Ovary (tissue), 9 donors: ENCODE data around the gene CACNB4. TPM values are rescaled to one million over a fixed set of nuclear protein-coding genes. Genes with fewer than 3 reads are reported as not detected.

Experiments used
- DNase-seq, 5 donors: peaks; one replicate each; pipeline ENCODE4 v3.0.0-alpha.2; 2019 to 2020
- H3K27ac ChIP-seq, 2 donors: fragments of 200-600 bp; one replicate each; pipeline versions ENCODE4 v1.5.1 to v1.8.0; 2019 to 2022
- H3K27me3 ChIP-seq: fragments of 200-600 bp; one replicate; pipeline ENCODE4 v1.8.0; 2022
- H3K36me3 ChIP-seq: fragments of 200-600 bp; sonication (generic); one replicate; pipeline ENCODE4 v1.5.1; 2019
- H3K4me1 ChIP-seq: one replicate; pipeline ENCODE4 v1.8.1; 2013; ENCODE audit warnings: mild to moderate bottlenecking, moderate library complexity; ENCODE audit not compliant: insufficient read depth
- H3K4me3 ChIP-seq: fragments of 200-600 bp; sonication (generic); one replicate; pipeline ENCODE4 v1.5.1; 2017
- H3K9me3 ChIP-seq, 2 donors: fragments of 200-600 bp in 1 of 2; sonication (generic) in 1 of 2; one replicate each; pipeline versions ENCODE4 v1.5.1 to v1.8.1; 2013 to 2019; ENCODE audit warnings: mild to moderate bottlenecking in 1 of 2, moderate library complexity in 1 of 2
- EP300 ChIP-seq: sonication (generic); formaldehyde crosslinking; IDR thresholded peaks from one replicate; pipeline ENCODE4 v1.6.1; 2017; ENCODE audit warnings: antibody characterized with exemption
- POLR2A ChIP-seq: fragments of 450-650 bp; IDR thresholded peaks from one replicate; pipeline ENCODE4 v1.6.1; 2017; ENCODE audit warnings: antibody characterized with exemption, mild to moderate bottlenecking, moderate library complexity
- WGBS, 3 donors: extraction: QIAGEN DNeasy Blood & Tissue Kit in 1 of 3; methylation state at CpG; one replicate each; pipeline versions ENCODE4 v1.1.5 to v1.1.7; 2013 to 2017; 5-methylcytosine and 5-hydroxymethylcytosine counted together
- intact Hi-C, 4 donors: fragments of 100-400 bp; cut with DNase I; formaldehyde crosslinking; loops; one replicate each; pipeline versions ENCODE4 v1.11.0 to v1.15.1; 2022 to 2023
- polyA plus RNA-seq, 2 donors: library from polyadenylated mRNA; stranded (reverse); fragments of 200-250 nt in 1 of 2; fragments of 350-450 nt in 1 of 2; fragmentation: Illumina TruSeq in 1 of 2; extraction: RNeasy Lipid Tissue Mini Kit (QIAGEN cat#74804) in 1 of 2; gene quantifications; one replicate each; pipeline ENCODE4 v1.2.3, GENCODE V29; 2013 to 2014
- total RNA-seq, 7 donors: library from RNA; depleted of rRNA in 2 of 7; stranded (reverse); fragments of >200 nt in 2 of 7; fragmentation: NEBNext Ultra II Directional in 3 of 7; extraction: Animal tissue kit (Norgen Biotek cat#: 25700) in 3 of 7; gene quantifications; one replicate each; pipeline versions ENCODE4 v1.1.0 to v1.2.4, GENCODE V29; 2016 to 2023
- TF ChIP-seq, protein P1 (sequence below), 3 donors: fragments of 450-650 bp in 2 of 3; fragments of 200-600 bp in 1 of 3; IDR thresholded peaks; one replicate each; pipeline versions ENCODE4 v1.5.1 to v1.8.0; 2016 to 2022; ENCODE audit warnings: antibody characterized with exemption in 3 of 3, mild to moderate bottlenecking in 1 of 3
- donor health status: DM: no; HTN: no; CAD: no; lungs with moderate emphysema.
- donor health status: DM: no; HTN: no; CAD: no.
- donor health status: Bipolar disorder and iron deficiency.
- donor health status: DM: yes; HTN: yes; CAD: no.
- donor health status: DM: no; HTN: no; CAD: no.
- donor health status: DM: yes; HTN: yes; CAD: no.

CACNB4 gene
- total and polyA plus RNA-seq, 9 donors: 0.23 to 1.9 (median 1.0) TPM

GRCh38 chr2:151927501-151928221 lies 171.2 kb downstream of the CACNB4 start:
- Histone ChIP-seq H3K36me3 (no peaks in the 10 kb centered on the region), H3K9me3 (no peaks in the 10 kb centered on the region), H3K27ac (no peak overlapping the region), H3K27me3 (no peaks in the 10 kb centered on the region), H3K4me1 (no peaks in the 10 kb centered on the region), H3K4me3 (no peak overlapping the region)
- TF ChIP-seq EP300: no peak
- TF ChIP-seq POLR2A: no peak
- TF ChIP-seq, protein P1, sequence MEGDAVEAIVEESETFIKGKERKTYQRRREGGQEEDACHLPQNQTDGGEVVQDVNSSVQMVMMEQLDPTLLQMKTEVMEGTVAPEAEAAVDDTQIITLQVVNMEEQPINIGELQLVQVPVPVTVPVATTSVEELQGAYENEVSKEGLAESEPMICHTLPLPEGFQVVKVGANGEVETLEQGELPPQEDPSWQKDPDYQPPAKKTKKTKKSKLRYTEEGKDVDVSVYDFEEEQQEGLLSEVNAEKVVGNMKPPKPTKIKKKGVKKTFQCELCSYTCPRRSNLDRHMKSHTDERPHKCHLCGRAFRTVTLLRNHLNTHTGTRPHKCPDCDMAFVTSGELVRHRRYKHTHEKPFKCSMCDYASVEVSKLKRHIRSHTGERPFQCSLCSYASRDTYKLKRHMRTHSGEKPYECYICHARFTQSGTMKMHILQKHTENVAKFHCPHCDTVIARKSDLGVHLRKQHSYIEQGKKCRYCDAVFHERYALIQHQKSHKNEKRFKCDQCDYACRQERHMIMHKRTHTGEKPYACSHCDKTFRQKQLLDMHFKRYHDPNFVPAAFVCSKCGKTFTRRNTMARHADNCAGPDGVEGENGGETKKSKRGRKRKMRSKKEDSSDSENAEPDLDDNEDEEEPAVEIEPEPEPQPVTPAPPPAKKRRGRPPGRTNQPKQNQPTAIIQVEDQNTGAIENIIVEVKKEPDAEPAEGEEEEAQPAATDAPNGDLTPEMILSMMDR (IDR thresholded peaks at IDR 0.05): no peak
- DNase-seq: no peak
- intact Hi-C loops: no loop called here
- 88 to 90% (median 90%) methylated on average over 7 of the region's 7 CpGs for WGBS, 3 donors

GRCh38 chr2:151922845-151923666 lies 175.8 kb downstream of the CACNB4 start:
- no peak overlapping the region for H3K4me3 ChIP-seq
- no peaks in the 10 kb centered on the region for H3K4me1 ChIP-seq
- WGBS, 3 donors: 34 to 43% (median 42%) methylated on average over 5 of the region's 5 CpGs
- H3K27me3 ChIP-seq: no peaks in the 10 kb centered on the region
- no peak for DNase-seq
- intact Hi-C loops: no loop called here
- H3K27ac ChIP-seq: no peak overlapping the region
- TF ChIP-seq POLR2A (no peak), EP300 (no peak)
- TF ChIP-seq, protein P1 (IDR thresholded peaks at IDR 0.05): no peak
- H3K9me3 ChIP-seq: no peaks in the 10 kb centered on the region
- no peaks in the 10 kb centered on the region for H3K36me3 ChIP-seq

- 26 to 39% (median 34%) methylated on average over 1 of the region's 1 CpG for WGBS, 3 donors
- no peaks in the 10 kb centered on the region for H3K9me3 ChIP-seq
Observed at GRCh38 chr2:151919786-151920185, 179.1 kb downstream of the CACNB4 start.

DNA sequence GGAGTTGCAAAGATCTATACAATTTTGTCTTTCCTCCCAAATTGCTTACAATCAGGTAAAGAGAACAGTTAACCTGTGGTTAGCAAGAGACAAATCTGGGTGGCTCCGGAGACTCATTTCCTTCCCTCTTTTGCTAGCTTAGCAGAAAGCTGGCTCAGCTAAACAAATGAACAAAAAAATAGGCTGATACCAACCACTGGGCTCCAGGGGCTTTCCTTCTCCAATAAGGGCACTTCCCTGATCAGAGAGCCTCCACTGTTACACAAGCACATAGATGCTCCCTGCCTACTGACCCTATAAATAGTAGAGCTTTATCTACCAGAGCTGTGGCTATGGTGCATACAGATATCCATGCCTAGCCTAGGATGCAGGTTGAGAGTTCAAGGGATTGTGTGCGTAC lies 180.5 kb downstream of the CACNB4 start:
- Histone ChIP-seq H3K36me3 (no peaks in the 10 kb centered on the region), H3K4me1 (no peaks in the 10 kb centered on the region), H3K27me3 (no peaks in the 10 kb centered on the region), H3K4me3 (no peak overlapping the region), H3K27ac (no peak overlapping the region), H3K9me3 (no peaks in the 10 kb centered on the region)
- intact Hi-C loops: no loop called here
- TF ChIP-seq, protein P1 (IDR thresholded peaks at IDR 0.05): no peak
- WGBS, 3 donors: 85 to 92% (median 90%) methylated on average over 2 of the region's 2 CpGs
- no peak for DNase-seq

More at GRCh38 chr2:151919786-151920185, 179.1 kb downstream of the CACNB4 start:
- no peak overlapping the region for H3K4me3 ChIP-seq
- H3K27ac ChIP-seq: no peak overlapping the region
- intact Hi-C loops: no loop called here
- no peaks in the 10 kb centered on the region for H3K36me3 ChIP-seq
- H3K27me3 ChIP-seq: no peaks in the 10 kb centered on the region
- no peak for DNase-seq
- TF ChIP-seq EP300 (no peak), POLR2A (no peak)
- TF ChIP-seq, protein P1 (IDR thresholded peaks at IDR 0.05): no peak
- H3K4me1 ChIP-seq: no peaks in the 10 kb centered on the region
